K562 (cell line): Measurements from ENCODE around the gene SIRT2. TPM values are rescaled to one million over a fixed set of nuclear protein-coding genes. Genes with fewer than 3 reads are reported as not detected.

Experiments used
- IRF1 ChIP-seq: sonication (generic); formaldehyde crosslinking; IDR thresholded peaks from 2 replicates; pipeline ENCODE4 v1.8.0; 2022; ENCODE audit warnings: missing genetic modification reagents, mild to moderate bottlenecking, borderline replicate concordance
- MCM5 ChIP-seq: fragments of 450-650 bp; IDR thresholded peaks from 2 replicates; pipeline ENCODE4 v1.6.1; 2016; ENCODE audit warnings: low read depth
- MIER1 ChIP-seq: fragments of 450-650 bp; IDR thresholded peaks from 2 replicates; pipeline ENCODE4 v1.6.1; 2016; ENCODE audit warnings: antibody characterized with exemption, mild to moderate bottlenecking, low read depth
- SFPQ ChIP-seq: fragments of 200-400 bp; formaldehyde crosslinking; IDR thresholded peaks from 2 replicates; pipeline ENCODE4 v1.6.1; 2017; ENCODE audit warnings: mild to moderate bottlenecking, low read depth, low read length, moderate library complexity
- SMARCB1 ChIP-seq: IDR thresholded peaks from 2 replicates; pipeline ENCODE4 v1.6.1; 2011; ENCODE audit warnings: improper control_type of control experiment, low read depth; ENCODE audit not compliant: insufficient read length
- polyA plus RNA-seq, 8 experiments: library from polyadenylated mRNA; depleted of rRNA in 4 of 8; stranded (reverse) in 5 of 8; unstranded in 3 of 8; fragments of >200 nt; fragmentation: Nextera tagmentation in 2 of 8; fragmentation: Illumina TruSeq in 1 of 8; extraction: Ambion mirVana in 2 of 8; extraction: Trizol in 1 of 8; gene quantifications; 2 replicates each; pipeline versions ENCODE4 v1.2.1 to v1.2.3, GENCODE V29; 2011 to 2014; ENCODE audit warnings: inconsistent platforms in 1 of 8, missing spikeins in 1 of 8
- total RNA-seq, 7 experiments: library from RNA; depleted of rRNA in 6 of 7; stranded (reverse); fragments of >200 nt in 6 of 7; fragmentation: Illumina TruSeq in 2 of 7; extraction: Trizol in 2 of 7; gene quantifications; 2 replicates each; pipeline versions ENCODE4 v1.2.1 to v1.2.3, GENCODE V29; 2011 to 2021; ENCODE audit warnings: low replicate concordance in 1 of 7
- TF ChIP-seq, protein P1 (sequence below): fragments of 250-450 bp; sonication (Bioruptor Pico); IDR thresholded peaks from 2 replicates; pipeline ENCODE4 v1.4.0; 2020
- TF ChIP-seq, protein P2 (sequence below): conservative IDR thresholded peaks from 2 replicates; pipeline ENCODE4 v1.6.1; 2011; ENCODE audit warnings: low read depth, mild to moderate bottlenecking, low read length; ENCODE audit not compliant: control insufficient read depth
- TF ChIP-seq, protein P3 (sequence below): sonication (generic); formaldehyde crosslinking; IDR thresholded peaks from 2 replicates; pipeline ENCODE4 v1.8.1; 2023; ENCODE audit warnings: mild to moderate bottlenecking, missing genetic modification reagents, moderate library complexity

SIRT2 gene
- total and polyA plus RNA-seq, 9 of the 15 experiments (the other 6 are each of a cell fraction or from before 2014, with no cell fraction given) = 2.3 to 35.2 (median 22.9) TPM

- TF ChIP-seq, protein P1, sequence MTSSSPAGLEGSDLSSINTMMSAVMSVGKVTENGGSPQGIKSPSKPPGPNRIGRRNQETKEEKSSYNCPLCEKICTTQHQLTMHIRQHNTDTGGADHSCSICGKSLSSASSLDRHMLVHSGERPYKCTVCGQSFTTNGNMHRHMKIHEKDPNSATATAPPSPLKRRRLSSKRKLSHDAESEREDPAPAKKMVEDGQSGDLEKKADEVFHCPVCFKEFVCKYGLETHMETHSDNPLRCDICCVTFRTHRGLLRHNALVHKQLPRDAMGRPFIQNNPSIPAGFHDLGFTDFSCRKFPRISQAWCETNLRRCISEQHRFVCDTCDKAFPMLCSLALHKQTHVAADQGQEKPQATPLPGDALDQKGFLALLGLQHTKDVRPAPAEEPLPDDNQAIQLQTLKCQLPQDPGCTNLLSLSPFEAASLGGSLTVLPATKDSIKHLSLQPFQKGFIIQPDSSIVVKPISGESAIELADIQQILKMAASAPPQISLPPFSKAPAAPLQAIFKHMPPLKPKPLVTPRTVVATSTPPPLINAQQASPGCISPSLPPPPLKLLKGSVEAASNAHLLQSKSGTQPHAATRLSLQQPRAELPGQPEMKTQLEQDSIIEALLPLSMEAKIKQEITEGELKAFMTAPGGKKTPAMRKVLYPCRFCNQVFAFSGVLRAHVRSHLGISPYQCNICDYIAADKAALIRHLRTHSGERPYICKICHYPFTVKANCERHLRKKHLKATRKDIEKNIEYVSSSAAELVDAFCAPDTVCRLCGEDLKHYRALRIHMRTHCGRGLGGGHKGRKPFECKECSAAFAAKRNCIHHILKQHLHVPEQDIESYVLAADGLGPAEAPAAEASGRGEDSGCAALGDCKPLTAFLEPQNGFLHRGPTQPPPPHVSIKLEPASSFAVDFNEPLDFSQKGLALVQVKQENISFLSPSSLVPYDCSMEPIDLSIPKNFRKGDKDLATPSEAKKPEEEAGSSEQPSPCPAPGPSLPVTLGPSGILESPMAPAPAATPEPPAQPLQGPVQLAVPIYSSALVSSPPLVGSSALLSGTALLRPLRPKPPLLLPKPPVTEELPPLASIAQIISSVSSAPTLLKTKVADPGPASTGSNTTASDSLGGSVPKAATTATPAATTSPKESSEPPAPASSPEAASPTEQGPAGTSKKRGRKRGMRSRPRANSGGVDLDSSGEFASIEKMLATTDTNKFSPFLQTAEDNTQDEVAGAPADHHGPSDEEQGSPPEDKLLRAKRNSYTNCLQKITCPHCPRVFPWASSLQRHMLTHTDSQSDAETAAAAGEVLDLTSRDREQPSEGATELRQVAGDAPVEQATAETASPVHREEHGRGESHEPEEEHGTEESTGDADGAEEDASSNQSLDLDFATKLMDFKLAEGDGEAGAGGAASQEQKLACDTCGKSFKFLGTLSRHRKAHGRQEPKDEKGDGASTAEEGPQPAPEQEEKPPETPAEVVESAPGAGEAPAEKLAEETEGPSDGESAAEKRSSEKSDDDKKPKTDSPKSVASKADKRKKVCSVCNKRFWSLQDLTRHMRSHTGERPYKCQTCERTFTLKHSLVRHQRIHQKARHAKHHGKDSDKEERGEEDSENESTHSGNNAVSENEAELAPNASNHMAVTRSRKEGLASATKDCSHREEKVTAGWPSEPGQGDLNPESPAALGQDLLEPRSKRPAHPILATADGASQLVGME = no peak
- TF ChIP-seq, protein P2, sequence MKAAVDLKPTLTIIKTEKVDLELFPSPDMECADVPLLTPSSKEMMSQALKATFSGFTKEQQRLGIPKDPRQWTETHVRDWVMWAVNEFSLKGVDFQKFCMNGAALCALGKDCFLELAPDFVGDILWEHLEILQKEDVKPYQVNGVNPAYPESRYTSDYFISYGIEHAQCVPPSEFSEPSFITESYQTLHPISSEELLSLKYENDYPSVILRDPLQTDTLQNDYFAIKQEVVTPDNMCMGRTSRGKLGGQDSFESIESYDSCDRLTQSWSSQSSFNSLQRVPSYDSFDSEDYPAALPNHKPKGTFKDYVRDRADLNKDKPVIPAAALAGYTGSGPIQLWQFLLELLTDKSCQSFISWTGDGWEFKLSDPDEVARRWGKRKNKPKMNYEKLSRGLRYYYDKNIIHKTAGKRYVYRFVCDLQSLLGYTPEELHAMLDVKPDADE = 0 out of 2 replicates have a peak, but pooled peaks have one; percentile 49
- no peak for TF ChIP-seq MIER1
- TF ChIP-seq, protein P3, sequence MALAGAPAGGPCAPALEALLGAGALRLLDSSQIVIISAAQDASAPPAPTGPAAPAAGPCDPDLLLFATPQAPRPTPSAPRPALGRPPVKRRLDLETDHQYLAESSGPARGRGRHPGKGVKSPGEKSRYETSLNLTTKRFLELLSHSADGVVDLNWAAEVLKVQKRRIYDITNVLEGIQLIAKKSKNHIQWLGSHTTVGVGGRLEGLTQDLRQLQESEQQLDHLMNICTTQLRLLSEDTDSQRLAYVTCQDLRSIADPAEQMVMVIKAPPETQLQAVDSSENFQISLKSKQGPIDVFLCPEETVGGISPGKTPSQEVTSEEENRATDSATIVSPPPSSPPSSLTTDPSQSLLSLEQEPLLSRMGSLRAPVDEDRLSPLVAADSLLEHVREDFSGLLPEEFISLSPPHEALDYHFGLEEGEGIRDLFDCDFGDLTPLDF (CRISPR knock-in tag) = no peak
- no peak for TF ChIP-seq SMARCB1
- TF ChIP-seq MCM5 = no peak
- TF ChIP-seq IRF1 (CRISPR knock-in tag) = no peak
- TF ChIP-seq SFPQ = no peak
Measured at GRCh38 chr19:38850436-38850975, 48.9 kb downstream of the SIRT2 start (continued).
